Left kidney (tissue), 2 donors: ENCODE data around the gene NOP16. TPM values are rescaled to one million over a fixed set of nuclear protein-coding genes. Genes with fewer than 3 reads are reported as not detected.

Experiments used
- DNase-seq: peaks from one replicate; pipeline ENCODE4 v3.0.0-alpha.2; 2013
- polyA plus RNA-seq: library from polyadenylated mRNA; unstranded; fragments of 120-200 nt; gene quantifications from one replicate; pipeline ENCODE4 v1.2.1, GENCODE V29; 2013; ENCODE audit not compliant: insufficient read length

Gene NOP16
- polyA plus RNA-seq, 1 donor, result 30.8 TPM

GRCh38 chr5:176364765-176365350 lies 23.5 kb downstream of the NOP16 start:
- DNase-seq, result no peak

- no peak for DNase-seq
Measured at GRCh38 chr5:176362233-176362490, 26.2 kb downstream of the NOP16 start.

GRCh38 chr5:176361437-176362232 lies 26.8 kb downstream of the NOP16 start, which contains the start of gene KIAA1191:
KIAA1191 (minus strand) TSS chr5:176361764; CDS start chr5:176359508, 2,256 bp downstream.
- peak; percentile 92 for DNase-seq

DNA sequence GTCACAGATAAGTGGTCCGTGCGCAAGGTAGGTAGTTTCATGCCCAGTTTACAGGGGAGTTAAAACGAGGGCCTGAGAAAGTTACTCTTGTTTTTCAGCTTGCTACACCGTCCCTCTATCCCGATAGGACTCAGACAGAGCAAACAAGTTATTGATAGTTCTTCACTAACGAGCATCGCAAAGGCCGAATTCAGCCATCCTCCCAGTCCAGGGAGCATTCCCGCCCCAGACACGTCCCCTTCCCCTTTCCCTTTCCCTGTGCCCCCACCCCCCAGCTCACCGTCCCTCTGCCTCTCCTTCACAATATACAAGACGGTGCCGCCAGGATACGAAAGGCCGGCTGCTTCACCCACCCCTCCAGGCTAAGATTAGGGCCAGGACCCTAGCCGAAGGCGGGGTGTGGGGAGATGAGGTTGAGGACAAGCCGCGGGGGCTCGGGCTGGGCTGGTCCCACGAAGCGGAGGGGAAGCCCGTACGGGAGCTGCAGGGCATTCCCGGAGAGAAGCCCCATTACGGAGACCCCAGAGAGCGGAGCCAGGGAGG lies 27.4 kb downstream of the NOP16 start:
- DNase-seq, result peak; percentile 29

- DNase-seq, result no peak
Measured at GRCh38 chr5:176359658-176360057, 28.7 kb downstream of the NOP16 start.

GRCh38 chr5:176356179-176356566 lies 32.2 kb downstream of the NOP16 start:
- DNase-seq, result no peak

DNA sequence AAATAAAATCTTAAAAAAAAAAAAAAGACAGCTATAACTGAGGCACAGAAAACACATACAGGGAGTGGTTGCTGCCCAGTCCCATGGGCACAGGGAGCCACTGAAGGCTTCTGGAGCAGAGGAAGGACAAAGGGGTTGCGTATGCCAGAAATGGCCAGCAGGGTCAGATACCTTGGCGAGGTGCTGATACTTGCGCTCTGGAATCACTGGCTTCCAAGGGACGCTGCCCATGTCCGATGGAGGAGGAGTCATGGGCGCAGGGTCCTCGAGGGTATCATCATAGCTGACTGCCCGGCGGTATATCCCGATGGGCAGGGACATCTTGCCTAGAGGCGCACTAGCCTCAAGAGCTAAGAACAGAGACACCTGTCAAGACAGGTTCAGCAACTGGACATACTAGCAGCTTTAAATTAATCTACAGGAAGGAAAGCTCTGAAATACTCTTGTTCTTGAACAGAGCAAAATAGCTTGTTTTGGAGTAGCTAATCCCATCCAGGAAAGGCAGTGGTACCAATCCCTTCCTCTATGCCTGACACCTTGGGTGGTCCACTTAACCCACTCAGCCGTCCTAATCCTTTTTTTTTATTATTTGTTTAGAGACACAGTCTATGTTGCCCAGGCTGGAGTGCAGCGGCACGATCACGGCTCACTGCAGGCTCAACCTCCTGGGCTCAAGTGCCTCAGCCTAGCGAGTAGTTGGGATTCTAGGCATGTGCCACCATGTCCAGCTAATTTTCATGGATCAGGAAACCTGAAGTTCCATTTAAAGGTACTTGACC lies 32.8 kb downstream of the NOP16 start:
- DNase-seq, result no peak

GRCh38 chr5:176353533-176353932 lies 34.9 kb downstream of the NOP16 start:
- DNase-seq, result no peak

DNA sequence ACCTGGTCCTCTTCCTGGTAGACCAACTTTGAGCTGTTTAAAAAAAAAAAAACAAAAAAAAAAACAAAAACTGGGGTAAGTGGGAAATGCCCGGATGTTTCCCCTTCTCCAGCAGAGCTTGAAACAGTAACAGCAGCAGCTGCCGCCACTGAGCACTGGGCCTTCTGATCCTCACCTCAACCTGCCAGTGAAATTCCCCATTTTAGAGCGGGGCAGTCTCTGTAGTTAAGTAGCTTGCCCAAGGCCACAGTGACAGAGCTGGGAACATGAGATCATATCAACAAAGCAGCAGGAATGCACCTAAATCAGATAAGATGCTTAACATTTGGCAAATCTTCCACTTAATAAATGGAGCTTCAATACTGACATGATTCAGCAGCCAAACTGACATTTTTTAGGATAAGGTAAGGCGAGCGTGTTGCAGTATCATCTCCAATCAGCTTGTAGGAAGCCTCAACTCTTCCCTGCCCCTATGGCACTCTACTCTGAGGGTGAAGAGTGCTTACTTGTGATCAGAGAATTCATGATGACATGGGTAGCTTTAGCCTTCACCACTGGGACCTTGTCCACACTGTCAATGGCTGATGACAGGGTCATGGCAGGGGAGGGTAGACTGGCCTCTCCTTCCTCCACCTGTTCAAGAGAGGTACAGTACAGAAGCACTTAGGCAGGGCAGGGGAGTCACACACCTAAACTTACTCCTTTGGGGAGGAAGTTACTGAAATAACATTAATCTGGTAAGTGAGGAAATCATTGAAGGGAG lies 36.1 kb downstream of the NOP16 start:
- DNase-seq, result no peak

DNA sequence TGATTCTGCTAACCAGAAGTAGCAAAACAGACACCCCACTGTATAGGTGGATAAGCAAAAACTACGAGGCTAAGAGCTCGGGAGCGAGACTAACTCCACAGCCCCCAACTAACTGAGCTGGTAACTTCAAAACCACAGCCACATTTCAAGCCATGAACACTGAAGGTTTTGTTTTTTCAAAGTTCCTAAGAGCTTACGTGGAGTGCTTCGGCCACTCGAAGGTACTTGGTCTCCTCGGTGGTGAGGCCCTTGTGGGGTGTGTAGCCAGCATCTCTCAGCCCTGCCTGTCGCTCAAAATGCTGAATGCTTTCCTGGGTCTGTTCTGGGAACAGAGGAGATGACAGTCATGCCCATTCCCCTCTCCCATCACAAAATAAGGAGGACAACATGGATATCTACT lies 38.0 kb downstream of the NOP16 start:
- DNase-seq, result no peak

DNA sequence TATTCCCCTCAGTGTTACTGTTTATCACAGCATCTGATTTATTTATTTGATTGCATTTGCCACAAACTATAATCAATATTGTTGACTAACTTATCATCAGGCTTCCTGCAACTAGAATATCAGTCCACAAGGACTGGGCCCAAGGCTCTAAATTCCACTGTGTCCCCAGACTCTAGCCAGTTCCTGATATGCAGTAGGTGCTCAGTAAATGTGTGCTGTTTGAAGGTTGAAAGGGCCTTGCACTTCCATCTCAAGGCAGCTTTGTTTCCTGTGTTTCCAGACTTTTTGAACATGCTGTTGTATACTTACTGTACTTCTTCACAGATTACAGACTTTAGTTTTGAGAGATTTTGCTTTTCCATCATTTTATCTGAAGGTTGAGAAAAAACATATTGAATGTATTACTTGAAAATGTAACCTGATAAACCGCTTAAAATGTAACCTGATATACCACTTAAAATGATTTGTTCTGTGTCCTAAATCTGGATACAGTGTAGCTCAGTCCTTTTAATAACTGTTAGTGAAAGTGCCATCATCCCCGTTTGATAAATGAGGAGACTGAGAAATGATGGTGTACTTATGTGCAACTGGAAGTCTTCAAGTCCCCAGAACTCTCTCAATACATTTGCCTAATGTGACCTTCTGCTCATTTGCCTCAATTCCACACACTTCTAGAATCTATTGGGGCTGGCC lies 45.5 kb downstream of the NOP16 start:
- DNase-seq, result no peak

DNA sequence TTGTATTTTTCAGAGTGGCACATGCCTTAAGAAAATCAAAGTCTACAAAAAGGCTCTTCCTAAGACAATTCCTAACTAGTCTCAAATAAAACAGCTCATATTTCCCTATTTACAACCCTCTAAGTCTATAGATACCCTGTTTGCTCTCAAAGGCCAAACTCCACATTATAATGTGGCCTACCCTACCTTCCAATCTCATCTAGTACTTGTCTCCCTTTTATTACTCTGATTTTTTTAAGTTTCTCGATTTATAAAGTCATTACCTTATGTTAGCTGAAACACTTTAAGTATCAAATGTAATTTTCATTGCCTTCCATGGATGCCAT lies 46.3 kb downstream of the NOP16 start:
- DNase-seq, result no peak

- DNase-seq, result no peak
Measured at GRCh38 chr5:176341325-176342157, 46.9 kb downstream of the NOP16 start.

- DNase-seq, result no peak
Measured at GRCh38 chr5:176339304-176339703, 49.1 kb downstream of the NOP16 start.

DNA sequence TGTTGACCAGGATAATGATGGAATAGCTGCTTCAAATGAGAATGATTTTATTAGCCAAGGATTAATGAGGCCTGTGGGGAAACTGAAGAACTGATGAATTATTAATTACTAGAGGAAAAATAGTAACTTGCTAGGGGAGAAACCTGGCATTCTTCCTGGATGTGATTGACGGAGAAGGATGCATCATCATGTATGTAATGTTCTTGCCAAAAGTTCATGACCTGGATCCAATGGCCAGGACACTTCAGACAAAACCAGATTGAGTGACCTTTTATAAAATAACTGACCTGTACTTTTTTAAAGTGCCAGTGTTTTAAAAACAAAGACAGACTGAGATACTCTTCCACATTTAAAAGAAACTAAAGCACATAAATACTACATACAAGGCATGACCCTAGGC lies 50.5 kb downstream of the NOP16 start:
- no peak for DNase-seq

GRCh38 chr5:176334031-176334770 lies 54.2 kb downstream of the NOP16 start:
- no peak for DNase-seq
